Pancreas (tissue), 10 donors: ENCODE results near the gene TNFRSF8. TPM values are rescaled to one million over a fixed set of nuclear protein-coding genes. Genes with fewer than 3 reads are reported as not detected.
"Not testable (repeated sequence)": the region's sequence is repeated elsewhere in the genome, so short reads cannot be mapped to it uniquely, and the experiment has no call there.

Experiments
- ATAC-seq, 4 donors: fragments of 200-7000 bp; cut with Tn5 transposase; one replicate each; pipeline versions ENCODE4 v1.8.0 to v1.9.1; 2020; ENCODE audit warnings: mild to moderate bottlenecking in 4 of 4, moderate library complexity in 4 of 4
- DNase-seq, 6 donors: peaks; one replicate each; pipeline ENCODE4 v3.0.0-alpha.2; 2020
- FAIRE-seq: peaks from 2 replicates; lab custom pipeline; 2012; peaks lifted over from hg19 to GRCh38; lab: Jason Lieb, UNC
- H3K27ac ChIP-seq, 4 donors: fragments of 200-600 bp; sonication (generic); 1 replicate in 3 of 4; 2 replicates in 1 of 4; pipeline versions ENCODE4 v1.5.0 to v1.8.0; 2020
- H3K27me3 ChIP-seq, 4 donors: fragments of 200-600 bp; one replicate each; pipeline ENCODE4 v1.8.0; 2021
- H3K36me3 ChIP-seq, 3 donors: fragments of 200-600 bp; sonication (generic) in 1 of 3; one replicate each; pipeline versions ENCODE4 v1.5.0 to v1.8.0; 2020 to 2021
- H3K4me1 ChIP-seq, 3 donors: fragments of 200-600 bp; one replicate each; pipeline ENCODE4 v1.8.0; 2021
- H3K4me3 ChIP-seq, 4 donors: fragments of 200-600 bp; sonication (generic) in 2 of 4; one replicate each; pipeline versions ENCODE4 v1.5.0 to v1.8.0; 2020 to 2021
- H3K9me3 ChIP-seq, 4 donors: fragments of 200-600 bp; one replicate each; pipeline ENCODE4 v1.8.0; 2021
- CTCF ChIP-seq, 4 donors: fragments of 200-600 bp; sonication (generic) in 3 of 4; IDR thresholded peaks; one replicate each; pipeline versions ENCODE4 v1.5.0 to v1.8.0; 2021; ENCODE audit warnings: antibody characterized with exemption in 4 of 4
- WGBS, 2 donors: extraction: QIAGEN DNeasy Blood & Tissue Kit; methylation state at CpG; one replicate each; pipeline ENCODE4 v1.1.7; 2013; 5-methylcytosine and 5-hydroxymethylcytosine counted together
- intact Hi-C, 3 donors: fragments of 100-400 bp; cut with DNase I; formaldehyde crosslinking; loops; one replicate each; pipeline versions ENCODE4 v1.11.1 to v1.14.2; 2022
- polyA plus RNA-seq, 2 donors: library from polyadenylated mRNA; stranded (reverse); fragments of 200-250 nt; gene quantifications; one replicate each; pipeline ENCODE4 v1.2.3, GENCODE V29; 2013
- total RNA-seq, 6 donors: library from RNA; stranded (reverse); fragmentation: NEBNext Ultra II Directional in 4 of 6; extraction: Animal tissue kit (Norgen Biotek cat#: 25700) in 4 of 6; gene quantifications; one replicate each; pipeline versions ENCODE4 v1.2.1 to v1.2.4, GENCODE V29; 2021 to 2023
- donor health status: healthy with polysubstance abuse.
- donor health status: DM: no; HTN: no; CAD: no; lungs with moderate emphysema.
- donor health status: DM: no; HTN: no; CAD: no.
- donor health status: control.
- donor health status: control.
- donor health status: Bipolar disorder and iron deficiency.
- donor health status: DM: yes; HTN: yes; CAD: no.
- donor health status: DM: no; HTN: no; CAD: no.
- donor health status: DM: no; HTN: no; CAD: no.
- donor health status: DM: yes; HTN: yes; CAD: no.

TNFRSF8 gene
- total and polyA plus RNA-seq, 8 donors: 0.08 to 0.72 (median 0.25) TPM; not detected in 1

GRCh38 chr1:12032161-12032621 lies 30.9 kb upstream of the TNFRSF8 start:
- WGBS, 2 donors: 80 to 85% methylated on average over 10 of the region's 10 CpGs
- Histone ChIP-seq H3K36me3 (no peaks in the 10 kb centered on the region), H3K4me3 (no peak overlapping the region), H3K4me1 (no peaks in the 10 kb centered on the region), H3K27ac (no peak overlapping the region), H3K9me3 (no peaks in the 10 kb centered on the region), H3K27me3 (no peaks in the 10 kb centered on the region)
- intact Hi-C loops: no loop called here
- DNase-seq (no peak), FAIRE-seq (no peak), ATAC-seq (no peak)
- no peak for TF ChIP-seq CTCF (IDR thresholded peaks at IDR 0.05)

- FAIRE-seq, intact Hi-C loops, DNase-seq, H3K27ac ChIP-seq, ATAC-seq, H3K4me1 ChIP-seq, H3K4me3 ChIP-seq, H3K27me3 ChIP-seq, H3K36me3 ChIP-seq, H3K9me3 ChIP-seq: not testable (repeated sequence)
- 92 to 93% methylated on average over 5 of the region's 5 CpGs for WGBS, 2 donors
Measured at GRCh38 chr1:12033441-12033840, 29.7 kb upstream of the TNFRSF8 start.

- 78 to 85% methylated on average over 7 of the region's 7 CpGs for WGBS, 2 donors
Measured at GRCh38 chr1:12034381-12034801, 28.7 kb upstream of the TNFRSF8 start.

GRCh38 chr1:12035312-12035711 lies 27.8 kb upstream of the TNFRSF8 start:
- no peak for ATAC-seq

More at GRCh38 chr1:12034381-12034801, 28.7 kb upstream of the TNFRSF8 start:
- TF ChIP-seq CTCF (IDR thresholded peaks at IDR 0.05): no peak
- no peaks in the 10 kb centered on the region for H3K4me1 ChIP-seq
- no peaks in the 10 kb centered on the region for H3K9me3 ChIP-seq
- no peaks in the 10 kb centered on the region for H3K27me3 ChIP-seq
- H3K4me3 ChIP-seq: no peak overlapping the region
- FAIRE-seq: no peak
- no peaks in the 10 kb centered on the region for H3K36me3 ChIP-seq
- ATAC-seq: peak in 2 of 4 donors; percentile 24 to 42
- no peak for DNase-seq
- no peak overlapping the region for H3K27ac ChIP-seq
- intact Hi-C loops: no loop called here

GRCh38 chr1:12037486-12038355 lies 25.4 kb upstream of the TNFRSF8 start:
- Histone ChIP-seq H3K4me1 (no peaks in the 10 kb centered on the region), H3K36me3 (no peaks in the 10 kb centered on the region), H3K27me3 (no peaks in the 10 kb centered on the region), H3K9me3 (no peaks in the 10 kb centered on the region), H3K27ac (no peak overlapping the region), H3K4me3 (no peak overlapping the region)
- intact Hi-C loops: no loop called here
- no peak for FAIRE-seq
- 78% methylated on average over 18 of the region's 18 CpGs for WGBS, 2 donors
- DNase-seq: no peak
- no peak for TF ChIP-seq CTCF (IDR thresholded peaks at IDR 0.05)
- ATAC-seq: no peak

More at GRCh38 chr1:12035312-12035711, 27.8 kb upstream of the TNFRSF8 start:
- DNase-seq: no peak
- TF ChIP-seq CTCF (IDR thresholded peaks at IDR 0.05): no peak
- H3K36me3 ChIP-seq: no peaks in the 10 kb centered on the region
- H3K27ac ChIP-seq: no peak overlapping the region
- intact Hi-C loops: no loop called here
- no peak overlapping the region for H3K4me3 ChIP-seq
- no peaks in the 10 kb centered on the region for H3K9me3 ChIP-seq
- WGBS, 2 donors: 55 to 65% methylated on average over 4 of the region's 4 CpGs
- H3K4me1 ChIP-seq: no peaks in the 10 kb centered on the region
- FAIRE-seq: no peak
- H3K27me3 ChIP-seq: no peaks in the 10 kb centered on the region
